ENCODE measurements around the gene C11orf52. TPM values are rescaled to one million over a fixed set of nuclear protein-coding genes. Genes with fewer than 3 reads are reported as not detected.

The C11orf52 gene
- total RNA-seq, 2 donors from 2014 or later, result 0.99 to 4.7 TPM

DNA sequence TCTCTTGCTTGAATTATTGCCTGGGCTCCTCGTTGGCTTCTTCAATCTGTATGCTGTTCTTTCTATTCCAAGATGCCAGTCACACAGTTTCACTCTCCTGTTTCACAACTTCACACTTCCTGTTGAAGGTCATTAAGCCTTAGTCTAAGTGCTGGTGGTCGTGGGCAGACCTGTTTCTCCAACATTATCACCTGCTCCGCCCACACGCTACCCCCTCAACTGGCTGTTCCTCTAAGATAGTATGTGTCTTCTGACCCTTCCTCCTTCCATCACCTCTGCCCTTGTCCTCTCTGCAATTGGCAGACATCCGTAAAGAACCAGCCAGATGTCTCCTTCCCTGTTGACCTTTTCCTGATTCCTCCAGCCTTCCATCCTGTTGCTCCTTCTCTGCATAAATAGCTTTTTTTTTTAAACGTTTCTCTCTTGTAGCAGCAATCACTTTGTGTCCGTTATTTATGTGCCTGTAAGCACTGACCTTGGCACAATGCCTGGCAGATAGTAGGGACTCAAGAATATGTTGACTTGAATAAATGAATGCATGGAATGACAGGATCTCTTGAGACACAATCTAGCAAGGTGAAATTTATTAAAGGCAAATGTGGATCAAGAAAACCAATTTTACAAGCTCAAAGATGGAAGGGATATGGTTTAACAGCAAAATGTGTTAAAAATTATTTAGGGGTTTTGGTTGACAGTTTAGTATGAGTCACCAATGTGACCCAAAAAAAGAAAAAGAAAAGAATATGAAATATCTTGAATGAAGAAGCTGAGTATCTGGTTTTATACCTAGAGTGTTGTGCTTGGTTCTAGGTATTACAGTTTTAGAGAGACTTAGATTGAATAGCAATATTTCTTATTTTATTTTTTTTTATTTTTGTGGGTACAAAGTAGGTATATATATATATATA lies 31.1 kb downstream of the C11orf52 start:
- Histone ChIP-seq H3K4me3 (no peak overlapping the region), H3K36me3 (no peaks in the 10 kb centered on the region), H3K27ac (peak overlapping the region in 1 of 2 donors; percentile 22), H3K4me1 (ENCODE audit: control insufficient read depth in 1 of 2, low read depth in 2 of 2) (peaks cover 13 to 32% of the 10 kb centered on the region in 2 donors), H3K9me3 (no peaks in the 10 kb centered on the region), H3K27me3 (replicated peaks; ENCODE audit: insufficient read depth) (no peaks in the 10 kb centered on the region)
- no peak for ATAC-seq (ENCODE audit: insufficient number of reproducible peaks, low FRiP score, low read depth)
- TF ChIP-seq, protein P1, sequence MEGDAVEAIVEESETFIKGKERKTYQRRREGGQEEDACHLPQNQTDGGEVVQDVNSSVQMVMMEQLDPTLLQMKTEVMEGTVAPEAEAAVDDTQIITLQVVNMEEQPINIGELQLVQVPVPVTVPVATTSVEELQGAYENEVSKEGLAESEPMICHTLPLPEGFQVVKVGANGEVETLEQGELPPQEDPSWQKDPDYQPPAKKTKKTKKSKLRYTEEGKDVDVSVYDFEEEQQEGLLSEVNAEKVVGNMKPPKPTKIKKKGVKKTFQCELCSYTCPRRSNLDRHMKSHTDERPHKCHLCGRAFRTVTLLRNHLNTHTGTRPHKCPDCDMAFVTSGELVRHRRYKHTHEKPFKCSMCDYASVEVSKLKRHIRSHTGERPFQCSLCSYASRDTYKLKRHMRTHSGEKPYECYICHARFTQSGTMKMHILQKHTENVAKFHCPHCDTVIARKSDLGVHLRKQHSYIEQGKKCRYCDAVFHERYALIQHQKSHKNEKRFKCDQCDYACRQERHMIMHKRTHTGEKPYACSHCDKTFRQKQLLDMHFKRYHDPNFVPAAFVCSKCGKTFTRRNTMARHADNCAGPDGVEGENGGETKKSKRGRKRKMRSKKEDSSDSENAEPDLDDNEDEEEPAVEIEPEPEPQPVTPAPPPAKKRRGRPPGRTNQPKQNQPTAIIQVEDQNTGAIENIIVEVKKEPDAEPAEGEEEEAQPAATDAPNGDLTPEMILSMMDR (IDR thresholded peaks at IDR 0.05), result no peak
- DNase-seq (ENCODE audit: low spot score), result no peak

DNA sequence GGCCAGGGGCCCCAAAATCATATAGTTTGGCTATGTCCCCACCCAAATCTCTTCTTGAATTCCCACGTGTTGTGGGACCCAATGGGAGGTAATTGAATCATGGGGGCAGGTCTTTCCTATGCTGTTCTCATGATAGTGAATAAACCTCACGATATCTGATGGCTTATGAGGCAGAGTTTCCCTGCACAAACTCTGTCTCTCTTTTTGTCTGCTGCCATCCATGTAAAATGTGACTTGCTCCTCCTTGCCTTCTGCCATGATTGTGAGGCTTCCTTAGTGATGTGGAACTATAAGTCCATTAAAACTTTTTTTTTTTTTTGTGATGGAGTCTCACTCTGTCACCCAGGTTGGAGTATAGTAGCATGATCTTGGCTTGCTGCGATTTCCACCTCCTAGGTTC lies 32.9 kb downstream of the C11orf52 start:
- DNase-seq (ENCODE audit: low spot score) (no peak), ATAC-seq (ENCODE audit: insufficient number of reproducible peaks, low FRiP score, low read depth) (no peak)
- Histone ChIP-seq H3K36me3 (no peaks in the 10 kb centered on the region), H3K27me3 (replicated peaks; ENCODE audit: insufficient read depth) (no peaks in the 10 kb centered on the region), H3K27ac (no peak overlapping the region), H3K9me3 (no peaks in the 10 kb centered on the region), H3K4me1 (ENCODE audit: control insufficient read depth in 1 of 2, low read depth in 2 of 2) (peaks cover 0 to 15% of the 10 kb centered on the region in 2 donors), H3K4me3 (no peak overlapping the region)
- TF ChIP-seq, protein P1 (IDR thresholded peaks at IDR 0.05), result no peak

DNA sequence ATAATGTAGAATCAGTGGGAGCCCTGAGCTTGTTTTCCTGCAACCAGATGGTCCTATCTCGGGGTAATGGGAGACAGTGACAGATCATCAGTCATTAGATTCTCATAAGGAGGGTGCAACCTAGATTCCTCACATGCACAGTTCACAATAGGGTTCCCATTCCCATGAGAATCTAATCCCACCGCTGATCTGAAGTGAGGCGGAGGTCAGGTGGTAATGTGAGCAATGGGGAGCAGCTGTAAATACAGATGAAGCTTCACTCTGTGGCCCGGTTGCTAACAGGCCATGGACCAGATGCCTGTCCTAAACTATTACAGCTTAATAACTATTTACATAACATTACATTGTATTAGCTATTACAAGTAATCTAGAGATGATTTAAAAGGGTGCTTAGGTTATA lies 35.4 kb downstream of the C11orf52 start:
- no peaks in the 10 kb centered on the region for H3K27me3 ChIP-seq (replicated peaks; ENCODE audit: insufficient read depth)
- no peak for DNase-seq (ENCODE audit: low spot score)
- TF ChIP-seq, protein P1 (IDR thresholded peaks at IDR 0.05), result no peak
- H3K27ac ChIP-seq, result no peak overlapping the region
- H3K4me3 ChIP-seq, result no peak overlapping the region
- H3K9me3 ChIP-seq, result no peaks in the 10 kb centered on the region
- ATAC-seq (ENCODE audit: insufficient number of reproducible peaks, low FRiP score, low read depth), result no peak
- peaks cover 0 to 5% of the 10 kb centered on the region in 2 donors for H3K4me1 ChIP-seq (ENCODE audit: control insufficient read depth in 1 of 2, low read depth in 2 of 2)
- no peaks in the 10 kb centered on the region for H3K36me3 ChIP-seq

DNA sequence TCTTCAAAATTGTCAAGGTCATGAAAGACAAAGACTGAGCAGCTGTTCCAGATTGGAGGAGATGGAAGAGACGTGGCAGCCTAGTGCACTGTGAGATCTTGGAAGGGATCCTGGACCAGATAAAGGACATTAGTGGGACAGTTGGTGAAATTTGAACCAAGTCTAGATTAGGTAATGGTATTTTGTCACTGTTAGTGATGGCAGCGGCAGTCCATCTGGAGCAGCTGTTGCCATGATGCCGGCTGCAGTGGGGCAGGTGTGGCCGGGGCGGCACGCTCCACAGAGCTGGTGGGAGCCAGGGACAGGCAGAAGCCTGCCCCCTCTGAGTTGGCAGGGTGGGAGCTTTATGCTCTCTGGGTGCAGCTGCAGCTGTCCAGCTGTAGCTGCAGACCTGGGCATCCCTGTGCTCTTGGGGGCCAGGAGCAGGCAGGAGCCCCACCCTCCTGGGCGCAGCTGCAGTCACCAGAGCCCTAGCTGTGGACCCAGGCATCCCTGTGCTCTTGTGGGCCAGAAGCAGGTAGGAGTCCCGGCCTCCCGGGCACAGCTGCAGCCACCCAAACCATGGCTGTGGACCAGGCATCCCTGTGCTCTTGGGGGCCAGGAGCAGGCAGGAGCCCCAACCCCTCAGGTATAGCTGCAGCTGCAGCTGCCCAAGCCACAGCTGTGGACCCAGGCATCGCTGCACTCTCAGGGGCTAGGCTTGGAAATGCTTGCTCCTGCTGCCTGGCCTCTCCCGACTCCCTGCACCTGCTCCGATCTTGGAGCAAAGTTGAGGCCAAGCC lies 39.1 kb downstream of the C11orf52 start:
- Histone ChIP-seq H3K27me3 (replicated peaks; ENCODE audit: insufficient read depth) (no peaks in the 10 kb centered on the region), H3K9me3 (no peaks in the 10 kb centered on the region), H3K4me3 (no peak overlapping the region), H3K4me1 (ENCODE audit: control insufficient read depth in 1 of 2, low read depth in 2 of 2) (no peaks in the 10 kb centered on the region), H3K27ac (no peak overlapping the region), H3K36me3 (no peaks in the 10 kb centered on the region)
- ATAC-seq (ENCODE audit: insufficient number of reproducible peaks, low FRiP score, low read depth) (no peak), DNase-seq (ENCODE audit: low spot score) (no peak)
- TF ChIP-seq, protein P1 (IDR thresholded peaks at IDR 0.05), result no peak

DNA sequence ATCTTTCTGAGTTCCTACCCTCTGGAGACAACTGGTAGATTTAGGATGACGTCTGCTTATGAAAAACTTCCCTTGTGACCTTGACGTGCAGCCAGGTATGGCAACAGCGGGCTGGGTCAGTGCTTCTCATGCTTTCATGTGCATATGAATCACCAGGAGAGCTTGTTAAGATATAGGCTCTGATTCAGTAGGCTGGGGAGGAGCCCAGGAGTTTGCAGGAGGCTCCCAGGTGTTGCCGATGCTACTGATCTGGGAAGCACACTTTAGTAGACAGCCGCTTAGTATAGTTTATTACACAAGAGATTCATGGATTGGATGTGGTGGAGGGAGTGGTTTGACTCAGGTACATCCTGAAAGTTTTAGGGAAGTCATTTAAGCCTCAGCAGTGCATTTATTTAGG lies 42.2 kb downstream of the C11orf52 start:
- TF ChIP-seq, protein P1 (IDR thresholded peaks at IDR 0.05), result no peak
- Histone ChIP-seq H3K27me3 (replicated peaks; ENCODE audit: insufficient read depth) (no peaks in the 10 kb centered on the region), H3K4me3 (no peak overlapping the region), H3K27ac (no peak overlapping the region), H3K4me1 (ENCODE audit: control insufficient read depth in 1 of 2, low read depth in 2 of 2) (no peaks in the 10 kb centered on the region), H3K36me3 (no peaks in the 10 kb centered on the region), H3K9me3 (no peaks in the 10 kb centered on the region)
- ATAC-seq (ENCODE audit: insufficient number of reproducible peaks, low FRiP score, low read depth) (no peak), DNase-seq (ENCODE audit: low spot score) (no peak)
